SKM-1 (cell line): ENCODE measurements around the gene PES1.
"Not testable (repeated sequence)": the region's sequence is repeated elsewhere in the genome, so short reads cannot be mapped to it uniquely, and the experiment has no call there.

Experiments used
- DNase-seq: peaks from one replicate; lab custom pipeline; 2025; ENCODE audit not compliant: unreplicated experiment; lab: John Stamatoyannopoulos, UW

Gene PES1

DNA sequence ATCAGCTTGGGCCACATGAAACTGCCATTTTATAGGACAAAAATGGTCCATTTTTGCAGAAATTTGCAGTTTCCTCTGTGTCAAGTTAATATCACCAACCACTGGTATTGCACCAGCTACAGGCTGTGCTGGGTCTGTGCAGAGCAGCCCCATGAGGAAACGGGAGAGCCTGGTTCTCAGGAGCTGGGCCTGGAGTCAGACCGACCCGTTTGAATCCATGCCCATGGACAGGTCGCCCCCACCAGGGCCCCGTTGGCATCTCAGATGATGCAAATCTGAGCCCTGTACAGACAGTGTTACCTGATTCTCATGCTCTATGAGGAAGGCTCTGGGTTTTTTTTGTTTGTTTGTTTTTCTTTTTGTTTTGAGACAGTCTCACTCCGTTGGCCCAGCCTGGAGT is 35.3 kb downstream of the PES1 start:
- no peak for DNase-seq

DNA sequence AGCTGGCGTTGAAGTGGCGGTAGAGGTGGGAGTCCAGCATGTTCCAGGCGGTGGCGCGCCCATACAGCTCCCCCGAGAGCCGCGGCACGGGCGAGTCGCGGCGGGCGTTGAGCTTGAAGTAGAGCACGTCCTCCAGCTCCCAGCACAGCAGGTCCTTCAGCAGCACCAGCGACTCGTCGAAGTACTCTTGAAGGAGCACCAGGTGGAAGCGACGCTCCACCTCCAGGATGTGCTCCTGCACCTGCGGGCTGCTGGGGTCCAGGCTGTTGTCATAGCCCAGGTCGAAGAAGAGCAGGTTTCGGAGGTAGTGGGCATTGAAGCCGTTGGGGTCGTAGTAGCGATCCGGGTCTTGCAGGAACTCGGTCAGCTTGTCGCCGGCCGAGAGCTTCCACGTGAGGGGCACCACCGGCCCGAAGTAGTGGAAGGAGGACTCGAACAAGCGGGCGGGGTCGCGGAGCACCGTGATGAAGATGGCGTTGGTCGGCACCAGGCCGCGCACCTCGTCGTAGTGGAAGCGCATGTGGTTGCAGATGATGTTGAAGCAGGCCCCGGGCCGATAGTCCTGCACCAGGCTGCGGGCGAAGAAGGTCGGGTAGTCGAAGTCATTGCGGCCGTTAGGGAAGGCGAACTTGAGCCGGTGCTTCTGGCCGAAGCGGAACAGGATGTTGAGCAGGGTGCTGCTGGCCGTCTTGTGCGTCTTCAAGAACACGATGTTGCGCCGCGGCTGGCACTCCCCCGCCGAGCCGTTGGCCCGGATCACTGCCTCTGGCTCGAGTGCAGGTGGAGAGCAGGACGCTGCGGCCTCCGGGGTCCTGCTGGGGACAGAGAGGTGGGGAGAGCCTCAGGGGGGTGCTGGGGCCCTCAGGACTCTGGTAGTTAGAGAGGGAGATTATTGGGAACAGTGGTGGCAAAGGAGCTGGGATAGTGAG is 36.2 kb downstream of the PES1 start:
- no peak for DNase-seq

DNA sequence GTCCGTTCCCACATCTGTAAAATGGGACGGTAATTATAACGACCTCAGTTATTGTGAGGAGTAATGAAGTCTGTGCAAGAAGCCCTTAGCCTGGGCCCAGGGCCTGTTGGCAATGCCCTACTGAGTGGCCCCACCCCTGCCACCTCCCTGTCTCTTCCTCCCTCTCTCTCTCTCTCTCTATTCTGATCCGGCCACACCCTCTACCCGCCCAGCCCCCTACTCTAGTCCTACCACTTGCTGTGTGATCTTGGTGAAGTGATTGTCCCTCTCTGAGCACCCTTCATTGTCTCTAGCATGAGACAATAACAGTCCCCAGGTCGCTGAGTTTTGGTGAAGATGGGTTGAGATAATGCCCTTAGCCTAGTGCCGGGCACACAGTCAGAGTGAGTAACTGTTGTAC is 37.7 kb downstream of the PES1 start:
- DNase-seq = no peak

DNA sequence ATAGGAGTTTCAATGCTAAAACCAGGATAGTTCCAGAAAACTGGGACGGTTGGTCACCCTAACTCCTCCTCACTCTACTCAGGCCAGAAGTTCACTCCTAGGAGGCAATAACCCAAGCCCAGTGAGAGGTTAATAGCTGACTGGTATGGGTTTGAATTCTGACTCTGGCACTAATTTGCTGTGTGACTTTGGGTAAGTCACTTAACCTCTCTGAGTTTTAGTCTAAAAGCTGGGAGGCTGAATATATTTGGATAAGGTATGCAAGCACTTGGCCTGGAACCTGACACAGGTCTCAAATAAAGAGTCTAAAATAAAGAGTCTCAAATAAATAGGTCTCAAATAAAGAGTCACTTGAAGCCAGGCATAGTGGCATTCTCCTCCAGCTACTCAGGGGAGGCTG is 39.0 kb downstream of the PES1 start:
- DNase-seq = no peak

DNA sequence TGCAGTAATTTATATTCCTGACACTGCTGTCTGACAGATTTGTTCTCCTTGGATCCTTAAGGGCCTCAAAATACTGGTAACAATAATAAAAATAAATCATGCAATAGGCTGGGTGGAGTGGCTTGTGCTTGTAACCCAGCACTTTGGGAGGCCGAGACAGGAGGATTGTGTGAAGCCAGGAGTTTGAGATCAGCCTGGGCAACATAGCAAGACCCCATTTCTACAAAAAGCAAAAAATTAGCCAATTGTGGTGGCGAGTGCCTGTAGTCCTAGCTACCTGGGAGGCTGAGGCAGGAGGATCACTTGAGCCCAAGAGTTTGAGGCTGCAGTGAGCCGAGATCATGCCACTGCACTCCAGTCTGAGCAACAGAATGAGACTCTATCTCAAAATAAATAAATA is 39.9 kb downstream of the PES1 start:
- DNase-seq = not testable (repeated sequence)

DNA sequence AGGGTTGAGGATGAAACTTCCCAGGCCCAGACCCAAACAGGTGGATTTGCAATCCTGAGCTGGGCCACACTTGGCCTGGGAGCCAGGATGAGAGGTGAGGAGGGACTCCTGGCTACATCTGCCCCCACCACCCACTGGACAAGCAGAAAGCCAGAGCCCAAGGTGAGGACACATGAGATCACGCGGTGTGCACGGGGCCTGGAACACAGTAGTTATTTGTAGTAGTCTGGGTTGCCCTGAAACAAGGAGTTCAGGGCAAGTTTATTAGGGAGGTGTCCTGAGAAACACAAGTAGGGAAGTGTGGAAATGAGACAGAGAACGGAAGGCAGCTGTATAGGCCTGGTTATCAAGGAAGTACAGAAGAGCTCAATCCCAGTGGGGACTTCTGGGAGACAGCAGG is 44.5 kb downstream of the PES1 start:
- no peak for DNase-seq

DNA sequence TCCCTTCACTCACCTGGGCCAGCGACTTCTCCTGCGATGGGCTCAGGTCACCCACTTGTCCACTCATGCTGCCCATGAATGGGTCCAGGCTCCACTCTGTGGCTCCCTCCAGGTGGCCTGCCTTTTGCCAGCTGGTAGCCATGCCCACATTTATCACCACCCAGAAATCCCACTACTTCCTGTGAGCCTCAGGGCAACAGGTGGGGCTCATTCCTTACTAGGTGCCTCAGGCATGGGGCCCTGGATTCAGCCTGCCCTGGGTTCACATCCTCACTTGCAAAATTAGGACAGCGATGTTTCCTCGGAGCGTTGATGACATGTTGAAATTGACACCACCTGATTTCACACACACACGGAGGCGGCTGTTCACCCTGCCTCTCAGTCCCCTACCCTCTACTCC is 45.1 kb downstream of the PES1 start, which contains the start of gene SEC14L6:
Gene SEC14L6 (minus strand): TSS at position 126 of the 400 bp plus-strand sequence. CDS start 59 bp downstream, at position 67.
- no peak for DNase-seq

DNA sequence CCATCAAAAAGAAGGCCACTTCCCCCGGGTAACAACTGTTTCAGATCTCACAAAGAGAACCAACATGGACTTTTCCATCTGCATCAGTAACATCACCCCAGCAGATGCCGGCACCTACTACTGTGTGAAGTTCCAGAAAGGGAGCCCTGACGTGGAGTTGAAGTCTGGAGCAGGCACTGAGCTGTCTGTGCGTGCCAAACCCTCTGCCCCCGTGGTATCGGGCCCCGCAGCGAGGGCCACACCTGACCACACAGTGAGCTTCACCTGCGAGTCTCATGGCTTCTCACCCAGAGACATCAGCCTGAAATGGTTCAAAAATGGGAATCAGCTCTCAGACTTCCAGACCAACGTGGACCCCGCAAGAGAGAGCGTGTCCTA is 48.9 kb downstream of the PES1 start:
- no peak for DNase-seq

DNA sequence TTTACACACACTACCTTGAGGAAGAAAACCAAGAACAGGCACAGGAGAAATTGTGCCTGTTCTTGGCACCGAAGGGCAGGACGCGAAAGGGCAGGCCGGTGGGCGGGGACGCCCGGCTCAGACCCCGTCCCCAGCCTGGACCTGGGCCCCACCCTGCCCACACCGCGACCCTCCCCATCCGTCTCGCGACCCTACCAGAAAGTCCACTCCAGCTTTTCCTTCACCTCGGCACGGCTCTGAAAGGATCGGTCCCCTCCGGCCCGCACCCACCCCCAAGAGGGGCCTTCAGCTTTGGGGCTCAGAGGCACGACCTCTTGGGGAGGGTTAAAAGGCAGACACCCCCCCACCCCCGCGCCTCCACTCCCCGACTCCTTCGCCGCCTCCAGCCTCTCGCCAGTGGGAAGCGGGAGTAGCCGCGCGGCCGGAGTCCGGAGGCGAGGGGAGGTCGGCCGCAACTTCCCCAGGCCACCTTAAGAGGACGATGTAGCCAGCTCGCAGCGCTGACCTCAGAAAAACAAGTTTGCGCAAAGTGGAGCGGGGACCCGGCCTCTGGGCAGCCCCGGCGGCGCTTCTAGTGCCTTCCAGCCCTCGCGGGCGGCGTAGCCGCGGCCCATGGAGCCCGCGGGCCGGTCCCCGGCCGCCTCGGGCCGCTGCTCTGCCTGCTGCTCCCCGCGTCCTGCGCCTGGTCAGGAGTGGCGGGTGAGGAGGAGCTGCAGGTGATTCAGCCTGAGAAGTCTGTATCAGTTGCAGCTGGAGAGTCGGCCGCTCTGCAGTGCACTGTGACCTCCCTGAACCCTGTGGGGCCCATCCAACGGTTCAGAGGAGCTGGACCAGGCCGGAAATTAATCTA is 49.5 kb downstream of the PES1 start:
- DNase-seq = no peak

DNA sequence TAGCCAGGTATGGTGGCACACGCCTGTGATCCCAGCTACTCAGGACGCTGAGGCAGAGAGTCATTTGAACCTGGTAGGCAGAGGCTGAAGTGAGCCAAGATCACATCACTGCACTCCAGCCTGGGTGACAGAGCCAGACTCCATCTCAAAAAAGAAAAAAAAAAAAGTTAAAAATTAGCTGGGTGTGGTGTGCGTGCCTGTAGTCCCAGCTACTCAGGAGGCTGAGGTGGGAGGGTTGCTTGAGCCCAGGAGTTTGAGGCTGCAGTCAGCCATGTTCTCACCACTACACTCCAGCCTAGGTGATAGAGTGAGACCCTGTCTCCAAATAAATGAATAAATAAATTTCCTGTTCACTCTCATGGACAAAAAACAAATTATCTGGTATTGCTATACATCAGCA is 50.2 kb downstream of the PES1 start:
- DNase-seq = not testable (repeated sequence)

DNA sequence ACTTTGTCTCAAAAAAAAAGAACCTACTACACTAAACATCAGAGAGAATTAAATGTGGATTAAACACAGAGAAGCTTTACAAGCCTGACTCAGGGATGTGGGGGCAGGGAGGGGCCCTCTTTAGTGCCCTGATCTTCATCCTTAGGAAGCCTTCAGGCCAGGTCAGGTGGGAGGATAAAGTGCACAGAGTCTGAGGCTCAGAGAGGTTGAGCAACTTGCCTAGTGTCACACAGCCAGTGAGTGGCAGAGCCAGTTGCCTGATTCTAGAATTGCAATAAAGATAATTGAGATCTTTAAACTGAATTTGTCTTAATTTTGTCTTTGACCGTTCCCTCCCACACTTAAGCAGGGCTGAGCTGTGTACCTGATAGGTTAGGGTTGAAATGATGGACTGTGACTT is 52.3 kb downstream of the PES1 start:
- DNase-seq = no peak

DNA sequence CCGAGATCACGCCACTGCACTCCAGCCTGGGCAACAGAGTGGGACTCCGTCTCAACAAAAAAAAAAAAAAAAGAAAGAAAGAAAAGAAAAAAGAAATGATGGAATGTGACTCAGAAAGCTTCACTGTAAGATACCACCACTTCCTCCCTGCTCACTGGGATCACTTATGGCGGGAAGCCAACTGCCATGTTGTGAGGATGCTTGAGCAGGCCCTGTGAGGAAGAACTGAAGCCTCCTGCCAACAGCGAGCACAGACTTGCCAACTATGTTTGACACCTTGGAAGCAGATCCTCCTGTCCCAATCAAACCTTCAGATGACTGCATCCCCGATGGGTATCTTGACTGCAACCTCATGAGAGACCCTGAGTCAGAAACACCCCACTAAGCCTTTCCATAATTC is 53.4 kb downstream of the PES1 start:
- no peak for DNase-seq

DNA sequence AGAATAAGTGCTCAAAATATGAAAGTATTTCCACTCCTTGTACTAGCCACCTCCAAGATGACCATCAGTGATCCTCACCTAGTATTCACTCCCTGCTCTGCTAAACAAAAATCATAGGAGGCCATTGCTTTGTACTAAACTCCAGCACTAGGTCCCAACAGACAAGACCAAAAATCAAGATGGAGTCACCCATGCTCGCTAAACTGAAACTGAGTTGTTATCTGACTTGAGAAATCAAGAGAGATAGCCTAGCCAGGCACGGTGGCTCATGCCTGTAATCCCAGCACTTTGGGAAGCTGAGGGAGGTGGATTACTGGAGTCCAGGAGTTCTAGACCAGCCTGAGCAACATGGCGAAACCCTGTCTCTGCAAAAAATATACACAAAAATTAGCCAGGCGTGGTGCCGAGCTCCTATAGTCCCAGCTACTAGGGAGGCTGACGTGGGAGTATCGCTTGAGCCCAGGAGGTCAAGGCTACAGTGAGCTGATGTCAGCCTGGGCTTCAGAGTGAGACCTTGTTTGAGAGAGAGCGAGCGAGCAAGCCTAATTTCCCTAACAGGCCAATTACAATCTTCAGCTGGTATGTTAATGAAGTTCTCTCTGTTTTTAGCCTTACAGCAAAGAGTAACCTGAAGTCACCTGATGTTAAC is 54.5 kb downstream of the PES1 start:
- no peak for DNase-seq

DNA sequence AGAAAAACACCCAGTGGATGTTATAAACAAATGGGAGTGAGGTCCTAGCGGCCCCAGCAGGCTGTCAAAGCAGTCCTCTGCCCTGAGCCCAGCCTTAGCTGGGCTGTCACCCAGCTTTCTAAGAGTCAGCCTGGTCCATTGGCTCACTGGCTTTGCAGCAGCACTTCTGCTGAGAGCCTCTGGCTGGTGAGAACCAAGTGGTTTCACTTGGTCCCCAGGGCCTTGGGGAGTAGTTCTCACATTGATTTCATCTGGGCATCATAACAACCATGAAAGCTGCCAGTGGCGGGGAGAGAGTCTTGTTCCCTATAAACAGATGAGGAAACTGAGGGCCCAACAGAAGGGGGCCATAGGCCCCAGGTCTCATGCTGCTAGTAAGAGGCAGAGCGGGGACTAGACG is 56.5 kb downstream of the PES1 start:
- DNase-seq = no peak

DNA sequence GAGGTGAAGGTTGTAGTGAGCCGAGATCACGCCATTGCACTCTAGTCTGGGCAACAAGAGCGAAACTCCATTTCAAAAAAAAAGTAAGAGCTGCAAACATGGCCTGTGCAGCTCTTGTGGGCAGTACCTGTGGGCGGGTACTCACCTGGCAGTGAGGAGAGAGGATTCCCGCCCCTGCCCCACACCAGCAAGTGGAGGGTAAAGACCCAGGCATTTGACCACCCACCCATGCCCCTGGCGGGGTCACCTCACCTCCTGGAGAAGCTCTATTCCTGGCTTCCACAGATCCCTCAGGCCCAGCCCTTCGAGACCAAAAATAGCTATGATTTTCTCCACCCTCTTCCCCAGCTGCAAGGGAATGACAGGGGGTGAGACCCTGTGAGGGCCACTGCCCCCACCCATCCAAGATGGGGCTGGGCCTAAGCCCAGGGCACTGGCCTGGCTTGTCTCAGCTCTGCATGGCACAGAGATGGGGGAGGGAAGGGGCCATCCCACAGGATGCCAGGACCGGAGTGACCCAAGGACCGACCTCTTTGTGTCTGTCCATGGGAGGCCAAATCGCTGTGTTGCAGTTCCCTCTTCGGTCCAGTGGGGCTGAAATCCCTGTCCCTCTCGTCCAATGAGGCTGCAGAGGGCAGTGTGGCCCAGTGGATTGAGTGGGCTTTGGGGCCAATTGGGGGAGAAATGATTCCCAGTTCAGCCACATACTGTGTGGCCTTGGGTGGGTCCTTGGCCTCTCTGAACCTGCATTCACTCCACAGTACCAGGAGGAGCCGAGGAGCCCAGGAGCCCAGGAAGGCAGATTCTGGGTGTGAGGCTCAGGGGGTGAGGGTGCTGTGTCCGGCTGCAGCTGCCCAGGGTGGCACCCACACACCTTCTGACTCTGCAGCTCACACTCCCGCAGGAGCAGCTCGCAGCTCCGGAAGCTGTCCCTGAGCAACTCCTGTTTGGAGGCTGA is 59.8 kb downstream of the PES1 start:
- DNase-seq = no peak

DNA sequence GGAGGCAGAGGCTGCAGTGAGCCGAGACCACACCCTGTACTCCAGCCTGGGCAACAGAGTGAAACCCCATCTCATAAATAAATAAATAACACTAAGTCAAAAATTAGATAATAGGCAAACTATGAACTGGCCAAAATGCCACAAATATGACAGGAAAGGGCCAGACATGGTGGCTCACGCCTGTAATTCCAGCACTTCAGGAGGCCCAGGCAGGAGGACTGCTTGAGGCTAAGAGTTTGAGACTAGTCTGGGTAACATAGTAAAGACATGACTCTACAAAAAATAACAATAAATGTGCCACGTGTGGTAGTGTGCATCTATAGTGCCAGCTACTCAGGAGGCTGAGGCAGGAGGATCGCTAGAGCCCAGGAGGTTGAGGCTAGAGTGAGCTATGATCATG is 65.1 kb downstream of the PES1 start:
- DNase-seq = no peak
